Measurements from ENCODE around the gene BEST1.
"Not testable (repeated sequence)": the region's sequence is repeated elsewhere in the genome, so short reads cannot be mapped to it uniquely, and the experiment has no call there.

Gene BEST1

GRCh38 chr11:61947486-61948210 is 2.5 kb upstream of the BEST1 start:
- peak; percentile 77 for DNase-seq (ENCODE audit: insufficient read length, low spot score)
- no peak for TF ChIP-seq POLR2A (IDR thresholded peaks at IDR 0.05; ENCODE audit: low read depth, low read length)
- no peak for FAIRE-seq

GRCh38 chr11:61948505-61948904 is 1.6 kb upstream of the BEST1 start:
- FAIRE-seq, result no peak
- TF ChIP-seq POLR2A (IDR thresholded peaks at IDR 0.05; ENCODE audit: low read depth, low read length), result no peak
- DNase-seq (ENCODE audit: insufficient read length, low spot score), result no peak

- no peak for TF ChIP-seq POLR2A (IDR thresholded peaks at IDR 0.05; ENCODE audit: low read depth, low read length)
- no peak for FAIRE-seq
- peak; percentile 81 for DNase-seq (ENCODE audit: insufficient read length, low spot score)
These were observed 749 bp upstream of the BEST1 start for GRCh38 chr11:61949169-61950034.

- TF ChIP-seq POLR2A (IDR thresholded peaks at IDR 0.05; ENCODE audit: low read depth, low read length), result no peak
- no peak for DNase-seq (ENCODE audit: insufficient read length, low spot score)
- no peak for FAIRE-seq
These were observed 1.5 kb downstream of the BEST1 start for GRCh38 chr11:61951484-61952135.

- no peak for DNase-seq (ENCODE audit: insufficient read length, low spot score)
- no peak for TF ChIP-seq POLR2A (IDR thresholded peaks at IDR 0.05; ENCODE audit: low read depth, low read length)
- FAIRE-seq, result no peak
These were observed 2.7 kb downstream of the BEST1 start for GRCh38 chr11:61952882-61953281.

GRCh38 chr11:61953632-61954031 is 3.5 kb downstream of the BEST1 start:
- not testable (repeated sequence) for DNase-seq (ENCODE audit: insufficient read length, low spot score); FAIRE-seq

- no peak for TF ChIP-seq POLR2A (IDR thresholded peaks at IDR 0.05; ENCODE audit: low read depth, low read length)
- FAIRE-seq (no peak), DNase-seq (ENCODE audit: insufficient read length, low spot score) (no peak)
These were observed 4.1 kb downstream of the BEST1 start for GRCh38 chr11:61954106-61954850.

GRCh38 chr11:61954851-61955421 is 4.8 kb downstream of the BEST1 start:
- no peak for FAIRE-seq

GRCh38 chr11:61955422-61956135 is 5.4 kb downstream of the BEST1 start:
- FAIRE-seq (no peak), DNase-seq (ENCODE audit: insufficient read length, low spot score) (no peak)
- no peak for TF ChIP-seq POLR2A (IDR thresholded peaks at IDR 0.05; ENCODE audit: low read depth, low read length)

More at GRCh38 chr11:61954851-61955421, 4.8 kb downstream of the BEST1 start:
- TF ChIP-seq POLR2A (IDR thresholded peaks at IDR 0.05; ENCODE audit: low read depth, low read length), result no peak
- no peak for DNase-seq (ENCODE audit: insufficient read length, low spot score)

GRCh38 chr11:61956191-61957020 is 6.3 kb downstream of the BEST1 start:
- DNase-seq (ENCODE audit: insufficient read length, low spot score), result no peak
- no peak for FAIRE-seq

GRCh38 chr11:61957021-61957770 is 7.0 kb downstream of the BEST1 start:
- DNase-seq (ENCODE audit: insufficient read length, low spot score), result no peak
- no peak for FAIRE-seq
- TF ChIP-seq POLR2A (IDR thresholded peaks at IDR 0.05; ENCODE audit: low read depth, low read length), result no peak

More at GRCh38 chr11:61956191-61957020, 6.3 kb downstream of the BEST1 start:
- TF ChIP-seq POLR2A (IDR thresholded peaks at IDR 0.05; ENCODE audit: low read depth, low read length), result no peak

Measured in H54 (cell line).